CD4-positive, alpha-beta T cell treated with Interleukin-10 for 1 hour (primary cell): ENCODE results near the gene CALD1.

ENCODE experiments used
- DNase-seq: peaks from one replicate; pipeline ENCODE4 v3.0.0-alpha.2; 2020

Gene CALD1

DNA sequence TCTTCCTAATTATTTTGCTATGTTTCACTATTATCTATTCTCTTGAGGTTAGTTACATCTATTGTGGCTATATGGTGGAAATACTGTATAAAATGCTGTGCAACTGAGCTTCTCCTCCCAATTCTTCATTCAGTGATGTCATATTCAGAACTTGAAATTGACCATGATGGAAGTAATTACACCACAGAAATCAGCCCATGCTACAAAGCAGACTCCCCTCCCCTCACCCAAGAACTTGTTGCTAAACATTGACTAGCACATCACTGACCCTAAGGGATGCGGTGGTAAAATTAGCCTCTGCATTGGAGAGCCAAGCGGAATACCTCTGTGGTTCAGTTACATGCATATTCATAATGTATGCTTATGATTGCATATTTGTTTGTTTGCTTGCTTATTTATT, 8.8 kb downstream of the CALD1 start:
- no peak for DNase-seq

DNA sequence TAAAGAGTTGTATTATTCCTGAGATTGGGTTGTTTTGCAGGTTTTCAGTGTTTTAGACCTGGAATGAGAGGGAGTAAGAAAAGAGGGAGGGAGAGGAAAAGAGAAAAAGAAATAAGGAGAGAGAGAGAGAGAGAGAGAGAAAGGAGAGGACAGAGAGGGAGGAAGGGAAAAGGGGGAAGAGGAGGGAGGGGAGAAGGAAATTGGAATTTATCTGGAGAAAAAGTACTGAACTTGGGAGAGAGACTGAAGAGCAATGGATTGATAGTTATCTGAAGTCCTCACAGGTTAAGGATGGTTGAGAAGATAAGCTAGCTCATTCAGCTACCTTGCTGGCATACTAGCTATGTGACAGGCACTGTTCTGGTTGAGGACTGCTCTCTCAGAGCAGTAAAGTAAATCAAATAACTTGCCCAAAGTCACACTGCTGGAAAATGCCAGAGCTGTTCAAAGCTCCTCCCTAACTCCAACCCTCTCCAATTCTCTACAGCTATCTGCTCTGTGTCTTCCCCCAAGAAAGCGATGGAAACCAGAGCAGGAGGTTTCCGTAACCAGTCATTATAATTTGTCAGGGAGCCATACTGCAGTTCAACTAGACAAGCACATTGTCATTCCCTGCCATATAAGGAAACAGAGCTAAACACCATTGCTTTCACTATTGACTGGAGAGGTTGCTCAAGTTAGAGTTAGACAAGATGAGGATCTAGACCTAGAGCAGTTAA, 10.7 kb downstream of the CALD1 start:
- no peak for DNase-seq

DNA sequence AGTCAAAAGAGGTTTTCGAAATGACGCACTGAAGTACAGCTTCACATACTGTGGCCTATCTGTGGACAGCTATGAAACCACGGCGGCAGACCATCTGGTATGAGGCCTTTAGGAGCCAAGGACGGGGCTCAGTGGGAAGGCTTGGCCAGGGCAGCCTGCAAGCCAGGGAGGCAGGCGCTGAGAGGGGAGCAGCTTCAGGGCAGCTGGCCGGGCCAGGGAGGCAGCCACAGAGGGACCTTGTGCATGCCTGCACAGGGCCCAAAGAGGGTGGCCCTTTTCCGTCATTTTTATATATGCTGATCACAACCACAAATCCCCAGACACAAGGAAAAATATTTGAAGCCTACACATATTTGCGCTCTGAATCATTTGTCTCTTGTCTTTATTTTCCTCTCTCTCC, 13.5 kb downstream of the CALD1 start:
- DNase-seq: no peak

DNA sequence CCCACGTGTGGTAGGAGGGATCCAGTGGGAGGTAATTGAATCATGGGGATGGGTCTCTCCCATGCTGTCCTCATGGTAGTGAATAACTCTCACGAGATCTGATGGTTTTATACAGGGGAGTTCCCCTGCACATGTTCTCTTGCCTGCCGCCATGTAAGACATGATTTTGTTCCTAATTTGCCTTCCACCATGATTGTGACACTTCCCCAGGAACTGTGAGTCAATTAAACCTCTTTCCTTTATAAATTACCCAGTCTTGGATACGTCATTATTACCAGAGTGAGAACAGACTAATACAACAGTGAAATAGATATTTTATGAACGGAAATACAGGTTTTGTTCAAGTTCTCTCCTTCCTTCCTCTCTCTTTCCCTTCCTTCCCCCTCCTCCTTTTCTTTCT, 15.8 kb downstream of the CALD1 start:
- no peak for DNase-seq

DNA sequence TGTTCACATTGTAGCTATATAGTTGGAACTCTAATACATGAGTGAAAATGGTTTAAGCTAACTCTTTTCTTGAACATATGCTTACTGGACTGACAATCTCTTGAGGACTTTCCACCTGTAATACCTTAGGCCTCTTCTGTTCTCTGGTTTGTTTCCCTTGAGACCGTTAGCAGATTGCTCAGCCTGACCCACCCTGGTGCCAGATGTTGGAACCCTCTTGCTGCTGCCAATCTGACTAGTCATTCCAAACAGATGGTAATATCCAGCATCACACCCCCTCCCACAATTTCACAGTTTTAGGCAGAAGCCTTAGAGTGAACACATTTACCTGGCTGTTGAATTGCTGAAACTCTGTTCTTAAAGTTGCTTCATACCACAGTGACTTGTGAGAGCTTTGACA, 18.7 kb downstream of the CALD1 start:
- DNase-seq: no peak

DNA sequence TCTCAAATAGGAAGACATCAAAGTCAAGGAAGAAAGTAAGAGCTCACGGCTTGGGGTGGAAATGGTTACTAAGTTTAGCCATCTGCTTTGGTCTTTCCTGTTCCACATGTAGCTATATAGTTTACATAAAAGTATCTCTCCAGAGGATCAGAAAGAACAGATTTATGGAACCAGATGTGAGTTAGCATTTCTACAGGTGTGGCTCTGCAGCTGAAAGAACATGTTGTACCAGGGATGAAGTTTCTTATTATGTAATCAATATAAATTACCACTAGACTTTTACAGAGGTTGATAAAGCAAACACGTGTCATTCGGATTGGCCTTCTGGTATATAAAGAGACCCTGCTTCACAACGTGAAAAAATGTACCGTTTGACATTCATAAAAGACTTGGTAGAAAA, 19.9 kb downstream of the CALD1 start:
- no peak for DNase-seq

DNA sequence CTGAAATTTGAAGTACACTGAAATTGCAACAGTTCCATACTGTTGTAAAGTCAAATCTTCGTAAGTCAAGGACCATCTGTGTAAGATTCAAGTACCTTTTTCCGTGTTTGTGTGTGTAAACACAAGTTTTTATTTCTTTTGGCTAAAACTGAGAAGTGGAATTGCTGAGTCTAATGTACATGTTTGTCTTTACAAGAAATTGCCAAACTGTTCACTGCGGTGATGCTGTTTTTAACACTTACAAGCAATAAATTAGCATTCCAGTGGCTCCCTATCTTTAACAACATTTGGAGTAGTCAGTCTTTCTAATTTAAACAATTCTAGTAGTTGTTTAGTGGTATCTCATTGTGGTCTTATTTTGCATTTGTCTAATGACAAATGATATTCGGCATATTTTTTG, 23.3 kb downstream of the CALD1 start:
- no peak for DNase-seq

DNA sequence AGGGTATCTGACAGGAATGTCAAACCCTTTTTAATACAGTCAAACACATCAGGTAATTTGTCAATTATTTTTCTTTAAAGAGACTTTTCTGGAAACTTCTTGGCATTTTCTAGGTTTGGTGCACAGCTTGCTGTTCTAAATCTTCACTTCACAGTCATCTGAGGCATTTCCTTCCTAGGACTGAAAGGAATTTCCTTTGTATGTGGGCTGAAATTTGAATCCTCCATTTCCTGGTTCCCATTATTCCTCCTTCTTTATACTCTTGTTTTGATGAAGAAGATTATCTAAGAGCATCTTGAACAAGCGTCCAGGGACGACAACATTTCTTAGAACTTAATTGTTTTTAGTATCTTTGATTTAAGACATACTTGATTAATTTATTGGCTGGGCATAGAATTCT, 24.9 kb downstream of the CALD1 start:
- no peak for DNase-seq

DNA sequence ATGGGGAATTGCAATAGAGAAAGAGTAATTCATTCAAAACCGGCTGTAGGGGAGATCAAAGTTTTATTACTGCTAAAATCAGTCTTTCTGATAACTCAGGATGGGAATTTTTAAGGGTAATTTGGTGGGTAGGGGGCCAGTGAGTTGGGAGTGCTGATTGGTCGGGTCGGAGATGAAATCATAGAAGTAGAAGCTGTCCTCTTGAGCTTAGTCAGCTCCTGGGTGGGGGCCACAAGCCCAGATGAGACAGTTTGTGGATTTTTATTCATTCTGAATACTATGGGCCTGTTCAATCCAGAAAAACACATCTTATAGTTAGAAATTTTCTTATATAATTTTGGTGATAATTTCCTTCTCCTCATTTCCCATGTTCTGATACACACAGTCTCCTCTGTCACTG, 25.4 kb downstream of the CALD1 start:
- no peak for DNase-seq

DNA sequence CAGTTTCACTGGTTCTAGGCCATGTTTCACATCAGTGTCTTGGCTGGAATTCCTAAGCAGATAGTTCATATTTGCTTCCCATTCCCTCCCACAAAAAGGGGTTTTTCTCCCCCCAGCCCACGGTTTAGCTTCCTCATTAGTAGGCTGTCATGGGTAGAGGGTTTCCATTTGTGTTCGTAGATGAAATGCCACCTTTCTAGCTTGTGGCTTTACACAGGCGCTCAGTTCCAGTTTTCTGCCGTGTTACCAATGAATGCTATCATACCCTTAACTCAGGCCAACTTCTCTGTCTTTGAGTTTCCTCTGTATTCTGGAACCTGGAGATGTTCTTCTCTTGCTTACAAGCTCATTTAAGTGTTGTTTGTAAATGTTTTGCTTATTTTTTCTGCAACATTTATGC, 26.8 kb downstream of the CALD1 start:
- no peak for DNase-seq

DNA sequence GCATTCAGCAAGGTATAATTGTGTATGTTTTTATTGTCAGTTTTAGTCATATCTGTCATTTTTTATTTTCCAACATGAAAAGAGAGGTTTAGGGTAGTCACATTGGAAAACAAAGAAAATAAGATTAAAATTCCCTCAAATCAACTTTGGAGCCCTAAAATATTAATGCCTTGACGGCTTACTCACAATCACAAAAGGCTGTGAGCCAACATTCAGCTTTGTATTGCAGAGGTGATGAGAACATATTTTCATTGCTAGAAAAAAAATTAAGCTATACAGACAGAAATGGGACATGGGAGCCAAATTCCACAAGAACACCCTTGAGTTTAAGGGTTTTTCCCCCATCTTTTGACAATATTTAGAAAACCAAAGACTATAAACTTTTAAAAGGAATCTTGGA, 30.2 kb downstream of the CALD1 start:
- no peak for DNase-seq

DNA sequence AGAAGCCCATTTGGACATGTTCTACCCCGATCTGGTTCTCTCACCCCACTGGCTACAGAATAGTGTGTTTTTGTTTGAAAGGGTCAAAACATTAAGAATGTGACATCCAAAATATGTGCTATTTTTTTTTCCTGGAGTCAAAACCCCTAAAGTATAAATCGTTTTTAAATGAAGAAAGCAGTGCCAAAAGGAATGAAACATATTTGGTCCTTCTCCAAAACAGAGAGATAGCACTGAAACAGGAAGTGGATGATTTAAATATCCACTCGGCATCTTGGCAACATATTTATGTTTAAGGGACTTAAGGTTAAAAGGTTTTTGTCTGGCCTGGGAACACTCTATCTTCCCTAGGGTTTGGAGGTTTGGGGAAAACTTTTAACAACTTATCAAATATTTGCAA, 32.3 kb downstream of the CALD1 start:
- DNase-seq: no peak

DNA sequence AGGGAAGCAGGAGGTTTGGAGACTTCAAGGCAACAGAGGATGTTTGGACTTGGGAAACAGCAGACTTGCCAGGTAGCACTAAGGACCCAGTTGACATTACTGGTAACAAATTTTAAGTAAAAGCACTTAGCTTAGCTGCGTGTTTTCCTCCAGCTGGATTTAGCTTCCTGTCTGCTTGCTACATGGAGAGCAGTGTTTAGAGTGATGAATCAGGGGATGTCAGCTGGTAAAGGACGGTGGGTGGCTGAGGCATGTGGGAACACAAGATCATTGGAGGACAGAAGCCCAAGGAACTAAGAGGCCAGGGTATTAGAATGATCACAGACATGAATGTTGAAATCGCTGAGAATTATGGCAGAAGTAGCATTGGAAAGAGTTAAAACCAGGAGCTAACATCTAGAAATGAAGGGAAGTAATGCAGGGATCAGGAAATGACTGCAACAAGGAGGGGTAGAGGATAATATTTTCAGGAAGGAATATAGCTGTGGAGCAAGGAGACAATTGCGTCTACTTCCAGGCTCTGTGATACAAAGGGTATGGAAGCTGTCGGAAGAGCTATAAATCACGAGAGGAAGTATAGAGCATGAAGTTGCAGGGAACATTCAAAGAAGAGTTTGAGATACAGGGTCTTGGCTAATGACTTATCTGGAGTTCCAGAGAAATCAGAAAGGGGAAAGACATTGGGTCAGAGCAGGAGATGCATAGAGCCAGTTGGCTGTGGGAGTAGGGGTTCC, 34.4 kb downstream of the CALD1 start:
- no peak for DNase-seq

DNA sequence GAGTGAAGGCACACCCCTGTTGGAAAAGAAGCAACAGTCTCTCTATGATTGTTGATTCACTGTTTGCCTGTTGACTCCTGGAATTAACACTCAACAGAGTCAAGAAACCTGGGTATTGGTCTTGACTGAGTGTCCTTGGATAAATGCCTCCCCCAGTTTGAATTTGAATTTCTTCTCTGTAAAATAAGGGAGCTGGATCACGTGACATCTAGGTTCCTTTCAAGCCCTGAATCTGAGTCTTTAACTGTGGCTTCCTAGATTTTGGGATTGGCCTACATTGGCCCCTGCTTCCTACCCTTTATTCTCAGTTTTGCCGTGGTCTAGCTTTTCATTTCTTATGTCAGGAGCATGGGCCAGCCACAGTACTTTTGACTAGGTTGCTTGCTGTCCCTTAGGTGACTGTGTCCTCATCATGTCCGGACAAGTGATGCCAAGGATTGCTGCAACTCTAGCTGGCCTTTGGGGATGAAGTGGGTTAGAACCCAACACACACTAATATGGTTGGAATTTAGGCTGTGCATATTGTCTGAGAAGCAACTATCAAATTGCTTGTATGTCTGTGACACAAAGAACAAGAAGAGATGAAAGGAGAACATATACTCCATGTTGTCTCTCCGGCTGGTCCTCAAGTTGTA, 35.4 kb downstream of the CALD1 start:
- DNase-seq: no peak

DNA sequence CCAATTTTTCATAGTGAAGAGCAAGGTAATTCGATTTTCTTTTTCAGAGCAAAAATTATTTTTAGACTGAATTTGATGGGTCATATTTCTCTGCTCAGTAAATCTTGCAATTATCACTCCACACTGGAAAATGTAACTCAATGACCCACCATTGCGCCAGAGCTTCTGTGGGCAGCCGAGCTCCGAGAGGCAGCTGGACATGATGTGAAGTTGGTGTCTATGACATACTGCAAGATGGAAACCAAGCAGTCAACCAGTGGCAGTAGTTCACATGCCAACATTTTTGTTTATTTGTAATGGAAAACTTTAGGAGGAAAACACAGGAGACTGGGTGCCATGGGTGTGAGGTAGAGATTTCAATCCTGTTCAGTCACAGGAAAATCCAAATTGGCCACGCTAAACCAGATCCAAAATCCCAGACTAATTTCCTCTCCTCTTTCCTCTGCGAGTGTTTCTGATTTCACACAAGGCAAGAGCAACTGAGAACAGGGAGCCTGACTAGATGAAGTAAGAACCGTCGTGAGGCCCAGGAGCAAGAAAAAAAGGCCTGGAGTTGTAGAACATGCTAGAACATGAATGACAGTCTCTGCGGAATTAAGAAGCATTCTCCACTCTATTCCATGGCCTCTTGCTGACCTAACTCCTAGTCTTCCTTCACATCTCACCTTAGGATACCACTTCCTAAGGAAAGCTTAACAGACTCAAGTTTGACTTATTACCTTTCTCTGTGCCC, 39.3 kb downstream of the CALD1 start:
- no peak for DNase-seq

DNA sequence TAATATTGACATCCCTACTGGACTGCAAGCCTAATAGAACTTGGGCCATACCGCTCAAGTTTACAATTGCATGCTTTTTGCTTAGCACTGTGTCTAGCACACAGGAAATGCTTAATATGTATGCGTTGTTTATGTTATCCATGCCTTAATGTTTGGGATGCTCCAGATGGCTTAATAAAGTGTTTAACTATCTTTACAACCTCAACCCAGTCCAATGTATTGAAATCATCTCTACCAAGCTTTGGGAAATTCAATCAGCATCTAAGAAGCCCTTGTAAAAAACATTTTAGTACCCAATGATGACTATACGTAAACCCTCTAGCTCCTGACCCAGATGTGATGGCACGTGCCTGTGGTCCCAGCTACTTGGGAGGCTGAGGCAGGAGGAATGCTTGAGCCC, 40.0 kb downstream of the CALD1 start:
- no peak for DNase-seq

DNA sequence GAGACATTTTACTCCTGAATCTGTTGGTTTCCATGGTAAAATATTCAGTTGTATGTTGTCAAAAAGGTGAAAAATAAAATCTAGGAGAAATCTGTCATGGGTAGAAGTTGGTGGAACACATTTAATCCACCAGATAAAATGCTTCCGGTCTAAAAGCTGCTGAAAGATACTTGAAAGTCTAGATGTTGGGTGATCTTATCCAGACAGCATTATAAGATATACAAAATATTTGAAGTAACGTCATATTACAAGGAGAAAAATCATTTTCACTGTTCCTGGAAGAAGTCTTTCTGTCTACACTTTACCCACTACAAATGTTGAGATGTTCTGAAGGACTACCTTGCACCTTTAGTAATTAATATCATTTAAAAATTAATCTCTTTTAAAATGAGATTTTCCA, 40.9 kb downstream of the CALD1 start:
- DNase-seq: no peak

DNA sequence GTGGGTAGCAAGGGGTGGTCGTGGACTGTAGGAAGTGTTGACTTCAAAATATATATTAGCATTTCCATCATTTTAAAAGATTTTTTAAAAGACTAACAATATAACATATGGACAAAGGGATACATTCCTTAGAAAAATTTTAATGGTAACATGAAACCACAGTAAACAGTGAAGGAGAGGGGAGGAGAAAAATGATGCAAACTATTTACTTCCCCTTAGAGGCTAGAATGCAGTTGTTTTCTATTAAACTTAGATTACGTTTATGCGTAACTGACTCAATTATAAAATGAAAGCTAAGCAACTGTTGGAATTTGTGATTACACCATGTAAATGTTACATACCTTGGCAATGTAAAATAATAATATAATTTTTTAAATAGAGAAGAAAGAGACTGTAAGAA, 41.3 kb downstream of the CALD1 start:
- DNase-seq: no peak

DNA sequence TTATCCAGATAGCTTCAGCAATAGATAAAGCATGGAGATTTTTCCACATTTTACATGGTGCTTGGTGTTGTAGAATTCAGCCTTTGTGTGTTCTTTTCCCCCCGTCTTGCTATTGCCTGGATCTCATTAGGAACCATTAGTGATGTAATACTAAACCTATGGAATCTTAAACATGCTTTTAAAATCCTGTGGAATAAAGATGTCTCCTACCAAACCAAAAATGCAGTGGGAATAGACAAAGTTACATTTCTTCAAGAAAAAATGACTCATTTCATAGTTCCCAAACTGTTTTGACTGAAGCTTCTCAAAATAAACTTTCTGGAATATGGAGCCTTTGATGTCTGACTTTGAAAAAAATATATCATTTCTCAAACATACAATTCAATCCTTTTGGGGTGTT, 44.0 kb downstream of the CALD1 start:
- DNase-seq: no peak

DNA sequence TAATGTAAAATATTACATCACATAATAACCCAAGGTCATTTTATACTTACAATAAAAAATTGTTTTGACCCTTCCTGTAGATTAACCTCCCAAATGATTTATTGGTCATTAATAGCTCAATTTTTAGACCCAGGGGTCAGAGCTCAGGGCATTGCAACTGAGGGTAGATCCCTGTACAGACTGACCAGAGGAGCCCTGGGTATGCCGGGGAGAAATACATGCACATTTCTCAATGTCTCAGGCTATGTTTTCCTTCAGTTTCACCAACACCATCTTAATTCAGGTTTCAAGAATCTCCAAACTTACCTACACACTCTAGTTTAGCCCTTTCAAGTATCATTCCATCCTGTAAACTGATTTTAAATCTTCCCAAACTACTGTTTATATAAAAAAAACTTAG, 46.2 kb downstream of the CALD1 start:
- DNase-seq: no peak

DNA sequence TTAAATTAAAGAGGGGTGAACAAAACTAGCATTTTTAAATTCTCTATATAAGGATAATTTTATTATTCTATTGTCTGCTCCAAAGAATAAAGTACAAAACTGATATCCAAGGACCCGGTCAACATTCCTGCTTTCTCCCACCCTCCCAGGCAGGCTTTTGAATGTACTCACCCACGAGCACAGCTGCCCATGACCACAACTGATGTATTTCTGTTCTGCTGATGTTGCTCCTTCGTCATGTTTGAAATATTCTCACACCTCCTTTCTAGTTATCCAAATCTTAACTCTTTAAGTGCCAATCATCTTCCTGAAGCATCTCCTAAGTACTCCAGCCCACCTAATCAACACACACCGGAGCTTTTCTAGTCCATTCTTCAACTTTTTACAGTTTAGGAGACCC, 46.7 kb downstream of the CALD1 start:
- no peak for DNase-seq

DNA sequence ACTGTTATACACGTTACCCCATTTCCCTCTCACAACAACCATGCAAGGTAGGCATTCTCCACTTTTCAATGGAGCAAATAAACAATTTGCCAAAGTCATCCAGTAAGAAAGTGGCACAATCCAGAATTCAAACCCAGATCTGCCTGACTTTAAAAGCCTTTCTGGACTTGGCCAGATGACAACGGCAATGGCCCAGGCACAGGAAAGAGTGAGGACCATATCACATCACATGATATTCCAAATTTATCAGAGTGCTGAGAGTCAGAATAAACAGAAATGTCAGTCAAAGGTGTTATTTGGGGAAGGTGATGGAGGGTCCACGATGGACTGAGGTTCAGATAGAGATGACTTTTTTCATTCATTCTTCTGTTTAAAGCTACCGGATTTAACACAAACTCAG, 48.0 kb downstream of the CALD1 start:
- no peak for DNase-seq

DNA sequence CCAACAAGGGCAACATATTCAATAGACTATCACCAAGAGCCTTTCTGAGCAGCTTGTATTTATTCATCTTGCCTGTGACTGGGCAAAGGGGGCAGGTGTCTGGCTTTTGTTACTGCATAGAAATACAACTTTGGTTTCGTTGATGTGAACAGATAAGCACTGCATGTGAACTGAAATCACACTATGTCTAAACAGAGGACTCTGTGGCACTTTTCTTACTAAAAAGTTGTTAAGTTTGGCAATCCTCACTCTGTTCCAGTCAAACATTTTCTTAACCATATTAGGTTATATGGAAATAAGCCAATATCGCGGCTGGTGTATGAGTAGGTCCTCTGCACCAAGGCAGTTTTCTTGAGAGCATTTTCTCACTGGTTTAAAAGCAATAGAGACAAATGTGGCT, 48.5 kb downstream of the CALD1 start:
- DNase-seq: no peak

DNA sequence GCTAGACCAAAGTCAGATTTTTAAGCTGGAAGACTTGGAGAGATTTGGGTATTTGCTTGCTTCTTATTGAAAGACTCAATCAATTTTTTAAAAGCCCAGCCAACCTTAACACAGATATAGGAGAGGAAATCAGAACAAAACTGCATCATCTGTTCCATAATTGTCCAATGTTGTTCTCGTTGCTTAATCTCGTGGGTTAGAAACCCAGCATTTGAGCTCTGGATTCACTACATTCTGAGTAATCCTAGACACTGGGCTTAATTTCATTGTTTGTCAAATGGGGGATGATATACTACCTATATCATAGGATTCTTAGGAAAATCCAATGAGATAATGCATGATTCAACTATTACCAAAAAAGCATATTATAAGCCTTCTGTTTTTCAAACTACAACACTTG, 48.9 kb downstream of the CALD1 start:
- DNase-seq: no peak
